PC-3 (cell line): ENCODE results near the gene GPR37L1. TPM values are rescaled to one million over a fixed set of nuclear protein-coding genes. Genes with fewer than 3 reads are reported as not detected.

Source experiments
- ATAC-seq: fragments of 200-7000 bp; cut with Tn5 transposase; 2 replicates; pipeline ENCODE4 v1.9.1; 2020; ENCODE audit warnings: mild to moderate bottlenecking, moderate library complexity
- BruUV-seq: library from RNA; stranded (reverse); fragments of 400-500 nt; replicated peaks from 2 replicates; lab custom pipeline; 2021; lab: Mats Ljungman, UMichigan
- CTCF ChIA-PET: fragments of 300-600 bp; sonication (Branson Sonifier 250); formaldehyde crosslinking; loops from one replicate; lab custom pipeline; 2022; ENCODE audit warnings: antibody characterized with exemption; lab: Charles Lee
- POLR2A ChIA-PET: fragments of 300-600 bp; sonication (Branson Sonifier 250); formaldehyde crosslinking; loops from one replicate; lab custom pipeline; 2022; ENCODE audit warnings: antibody characterized with exemption; ENCODE audit not compliant: unreplicated experiment; lab: Charles Lee
- DNase-seq: peaks from one replicate; pipeline ENCODE4 v3.0.0-alpha.2; 2015
- H2AFZ ChIP-seq: fragments of 300-600 bp; sonication (generic); 2 replicates; pipeline ENCODE4 v1.6.0; 2016; ENCODE audit warnings: antibody characterized with exemption, low read length
- H3F3A ChIP-seq: fragments of 300-600 bp; sonication (generic); one replicate; pipeline ENCODE4 v1.6.0; 2017; ENCODE audit warnings: antibody characterized with exemption, low read length, control low read depth, mild to moderate bottlenecking; ENCODE audit not compliant: unreplicated experiment
- H3K27ac ChIP-seq: fragments of 300-600 bp; sonication (generic); 2 replicates; pipeline ENCODE4 v1.5.1; 2016; ENCODE audit warnings: mild to moderate bottlenecking, low read length
- H3K27me3 ChIP-seq: fragments of 300-600 bp; sonication (generic); 2 replicates; pipeline ENCODE4 v1.6.1; 2016; ENCODE audit warnings: low read length, mixed read lengths
- H3K36me3 ChIP-seq: fragments of 300-600 bp; sonication (generic); 2 replicates; pipeline ENCODE4 v1.6.1; 2016; ENCODE audit warnings: low read depth, mixed run types, low read length, mixed read lengths
- H3K4me1 ChIP-seq: fragments of 300-600 bp; sonication (generic); 2 replicates; pipeline ENCODE4 v1.5.1; 2016; ENCODE audit warnings: low read length; ENCODE audit not compliant: insufficient read depth
- H3K4me2 ChIP-seq: fragments of 300-600 bp; sonication (generic); 2 replicates; pipeline ENCODE4 v1.6.0; 2016; ENCODE audit warnings: low read length
- H3K4me3 ChIP-seq: fragments of 300-600 bp; sonication (generic); 2 replicates; pipeline ENCODE4 v1.5.1; 2016; ENCODE audit warnings: mild to moderate bottlenecking, low read length, mixed read lengths
- H3K79me2 ChIP-seq: fragments of 300-600 bp; sonication (generic); 2 replicates; pipeline ENCODE4 v1.6.1; 2017; ENCODE audit warnings: low read length, mixed read lengths
- H3K9ac ChIP-seq: fragments of 300-600 bp; sonication (generic); 2 replicates; pipeline ENCODE4 v1.6.0; 2016; ENCODE audit warnings: mild to moderate bottlenecking, low read length
- H3K9me2 ChIP-seq: fragments of 300-600 bp; sonication (generic); replicated peaks from 2 replicates; pipeline ENCODE4 v1.6.1; 2016; ENCODE audit warnings: mixed run types, low read length, mixed read lengths
- H3K9me3 ChIP-seq: fragments of 300-600 bp; sonication (generic); 2 replicates; pipeline ENCODE4 v1.6.1; 2016; ENCODE audit warnings: low read length, mixed read lengths
- H4K20me1 ChIP-seq: fragments of 300-600 bp; sonication (generic); 2 replicates; pipeline ENCODE4 v1.6.1; 2016; ENCODE audit warnings: low read length, mixed read lengths
- EZH2 ChIP-seq: fragments of 300-600 bp; sonication (generic); IDR thresholded peaks from one replicate; pipeline ENCODE4 v1.6.1; 2017; ENCODE audit warnings: antibody characterized with exemption, mild to moderate bottlenecking, low read length; ENCODE audit not compliant: unreplicated experiment
- EZH2phosphoT487 ChIP-seq: fragments of 300-600 bp; sonication (generic); IDR thresholded peaks from 2 replicates; pipeline ENCODE4 v1.6.1; 2018; ENCODE audit warnings: mild to moderate bottlenecking, antibody characterized with exemption, low read length, borderline replicate concordance
- intact Hi-C: fragments of 100-400 bp; cut with micrococcal nuclease; formaldehyde crosslinking; loops from 2 replicates; pipeline ENCODE4 v1.9.0; 2023
- total RNA-seq: library from RNA; depleted of rRNA; stranded (reverse); fragments of >200 nt; gene quantifications from 2 replicates; pipeline ENCODE4 v1.2.3, GENCODE V29; 2014
- TF ChIP-seq, protein P1 (sequence below): fragments of 300-600 bp; sonication (generic); conservative IDR thresholded peaks from 2 replicates; pipeline ENCODE4 v1.5.1; 2017; ENCODE audit warnings: antibody characterized with exemption, low read depth, mild to moderate bottlenecking, low read length

Gene GPR37L1
- total RNA-seq, 1 experiment from 2014 or later = 0.04 TPM

DNA sequence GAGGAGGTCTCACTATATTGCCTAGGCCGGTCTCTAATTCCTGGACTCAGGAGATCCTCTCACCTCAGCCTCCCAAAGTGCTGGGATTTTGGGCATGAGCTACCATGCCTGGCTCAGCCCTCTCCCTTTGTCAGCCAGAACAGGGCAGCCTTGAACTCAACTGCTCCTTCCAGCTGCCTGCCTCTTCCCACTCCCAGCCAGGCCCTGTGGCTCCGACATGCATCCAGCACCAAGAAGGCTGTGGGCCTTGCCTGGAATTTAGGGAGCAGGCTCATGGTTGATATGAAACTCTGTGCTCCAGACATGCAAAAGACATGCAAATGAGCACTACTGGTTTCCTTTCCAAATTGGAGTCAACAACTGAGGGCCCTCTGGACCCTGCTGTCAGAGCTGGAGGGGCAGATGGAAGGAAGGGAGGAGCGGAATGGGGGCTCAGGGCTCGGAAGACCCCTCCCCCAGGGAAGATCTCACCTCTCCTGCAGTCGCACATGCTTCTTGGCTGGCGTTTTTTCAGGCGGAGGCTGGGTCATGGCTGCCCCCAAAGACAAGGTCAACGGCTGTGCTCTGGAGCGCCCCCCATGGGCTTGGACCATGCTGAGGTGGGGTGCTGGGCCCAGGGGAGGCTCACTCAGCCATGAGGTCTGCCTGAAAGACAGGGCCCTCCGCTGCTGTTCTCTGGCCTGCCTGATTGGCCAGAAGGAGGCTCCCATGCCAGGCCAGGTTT, 36.3 kb downstream of the GPR37L1 start:
- BruUV-seq = no TSS peak
- no peak overlapping the region for H2AFZ ChIP-seq
- H3K27me3 ChIP-seq = no peaks in the 10 kb centered on the region
- TF ChIP-seq EZH2 (no peak), EZH2phosphoT487 (no peak)
- DNase-seq (no peak), ATAC-seq (no peak)
- intact Hi-C loops = no loop called here
- H3F3A ChIP-seq = no peaks in the 10 kb centered on the region
- no peak overlapping the region for H3K4me3 ChIP-seq
- no peak overlapping the region for H3K27ac ChIP-seq
- no peaks in the 10 kb centered on the region for H3K4me1 ChIP-seq
- H4K20me1 ChIP-seq = no peaks in the 10 kb centered on the region
- no peaks in the 10 kb centered on the region for H3K36me3 ChIP-seq
- H3K9ac ChIP-seq = no peak overlapping the region
- H3K4me2 ChIP-seq = no peak overlapping the region
- H3K9me2 ChIP-seq = no peaks in the 10 kb centered on the region
- no peaks in the 10 kb centered on the region for H3K9me3 ChIP-seq
- ChIA-PET CTCF (no interaction called here), POLR2A (no interaction called here)
- no peaks in the 10 kb centered on the region for H3K79me2 ChIP-seq

DNA sequence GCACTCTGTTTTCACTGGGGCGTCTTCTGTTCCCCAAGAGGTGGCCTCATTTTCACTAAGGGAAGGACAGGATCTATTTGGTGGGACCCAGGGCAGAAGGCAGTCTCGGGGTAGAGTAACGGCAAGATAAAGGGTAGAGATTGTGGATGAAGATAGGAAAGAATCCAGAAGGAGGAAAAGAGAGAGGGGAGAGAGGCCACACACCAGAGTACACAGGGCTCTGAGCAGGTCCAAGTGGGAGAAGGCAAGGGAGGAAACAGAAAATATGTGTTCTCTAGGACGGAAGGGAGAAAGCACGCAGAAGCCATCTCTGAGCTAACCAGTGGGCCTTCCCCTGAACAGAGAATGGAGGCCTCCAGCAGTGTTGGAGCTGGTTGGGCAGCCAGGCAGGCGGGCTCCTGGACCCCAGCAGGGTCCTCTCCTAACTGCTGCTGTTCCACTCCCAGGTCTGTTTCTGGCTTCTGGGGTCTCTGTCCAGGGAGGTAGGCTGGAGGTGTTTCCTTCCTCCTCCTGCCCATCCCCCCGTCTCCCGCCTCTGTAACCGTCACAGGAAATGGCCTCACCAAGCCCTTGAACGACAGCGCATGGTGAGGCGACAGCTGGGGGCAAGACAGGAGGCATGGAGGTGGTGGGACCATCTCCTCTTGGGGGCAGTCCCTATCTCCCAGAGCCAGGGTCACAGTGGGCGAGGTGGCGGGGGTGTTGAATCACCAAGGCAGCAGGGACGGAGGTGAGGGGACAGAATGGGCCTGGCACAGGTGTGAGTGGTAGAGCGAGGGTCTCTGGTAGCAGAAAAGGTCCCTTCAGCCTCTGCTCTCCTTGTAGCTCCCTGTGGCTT, 37.0 kb downstream of the GPR37L1 start:
- ATAC-seq (no peak), DNase-seq (no peak)
- no peaks in the 10 kb centered on the region for H3K79me2 ChIP-seq
- H3K27ac ChIP-seq = no peak overlapping the region
- H3K27me3 ChIP-seq = no peaks in the 10 kb centered on the region
- CTCF ChIA-PET = no interaction called here
- no peak overlapping the region for H3K4me2 ChIP-seq
- no peak for TF ChIP-seq EZH2phosphoT487
- TF ChIP-seq EZH2 = no peak
- TF ChIP-seq, protein P1, sequence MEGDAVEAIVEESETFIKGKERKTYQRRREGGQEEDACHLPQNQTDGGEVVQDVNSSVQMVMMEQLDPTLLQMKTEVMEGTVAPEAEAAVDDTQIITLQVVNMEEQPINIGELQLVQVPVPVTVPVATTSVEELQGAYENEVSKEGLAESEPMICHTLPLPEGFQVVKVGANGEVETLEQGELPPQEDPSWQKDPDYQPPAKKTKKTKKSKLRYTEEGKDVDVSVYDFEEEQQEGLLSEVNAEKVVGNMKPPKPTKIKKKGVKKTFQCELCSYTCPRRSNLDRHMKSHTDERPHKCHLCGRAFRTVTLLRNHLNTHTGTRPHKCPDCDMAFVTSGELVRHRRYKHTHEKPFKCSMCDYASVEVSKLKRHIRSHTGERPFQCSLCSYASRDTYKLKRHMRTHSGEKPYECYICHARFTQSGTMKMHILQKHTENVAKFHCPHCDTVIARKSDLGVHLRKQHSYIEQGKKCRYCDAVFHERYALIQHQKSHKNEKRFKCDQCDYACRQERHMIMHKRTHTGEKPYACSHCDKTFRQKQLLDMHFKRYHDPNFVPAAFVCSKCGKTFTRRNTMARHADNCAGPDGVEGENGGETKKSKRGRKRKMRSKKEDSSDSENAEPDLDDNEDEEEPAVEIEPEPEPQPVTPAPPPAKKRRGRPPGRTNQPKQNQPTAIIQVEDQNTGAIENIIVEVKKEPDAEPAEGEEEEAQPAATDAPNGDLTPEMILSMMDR = no peak
- POLR2A ChIA-PET = no interaction called here
- H3K9me3 ChIP-seq = no peaks in the 10 kb centered on the region
- no peaks in the 10 kb centered on the region for H3K36me3 ChIP-seq
- no peaks in the 10 kb centered on the region for H3K9me2 ChIP-seq
- no peak overlapping the region for H2AFZ ChIP-seq
- no peaks in the 10 kb centered on the region for H3F3A ChIP-seq
- BruUV-seq = no TSS peak
- no peaks in the 10 kb centered on the region for H3K4me1 ChIP-seq
- H3K4me3 ChIP-seq = no peak overlapping the region
- H4K20me1 ChIP-seq = no peaks in the 10 kb centered on the region
- no peak overlapping the region for H3K9ac ChIP-seq
- intact Hi-C loops = no loop called here

DNA sequence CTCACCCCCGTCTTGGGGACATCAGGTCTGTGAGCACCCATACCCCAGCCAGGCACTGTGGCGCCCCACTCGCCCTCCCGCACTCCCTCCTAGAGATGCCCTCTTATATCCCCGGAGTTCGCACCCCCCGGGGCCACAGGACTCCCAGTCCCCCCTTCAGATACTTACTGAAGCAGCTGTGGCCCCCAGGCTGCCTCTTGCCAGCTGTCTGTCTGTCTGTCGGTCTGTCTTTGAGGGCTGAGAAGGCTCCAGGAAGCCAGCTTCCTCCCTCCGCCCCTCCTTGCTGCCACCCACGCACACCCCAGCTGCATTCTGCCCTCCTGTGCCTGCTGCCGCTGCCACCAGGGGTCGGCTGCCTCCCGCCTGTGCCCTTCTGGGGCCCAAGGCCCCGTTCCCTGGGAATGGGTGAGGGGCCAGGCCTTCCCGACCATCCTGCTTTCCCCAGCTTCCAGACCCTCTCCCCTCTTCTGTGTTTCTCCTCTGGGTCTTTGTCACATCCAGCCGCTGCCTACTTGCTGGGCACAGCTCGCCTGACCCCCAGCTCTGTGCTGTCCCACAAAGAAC, 37.7 kb downstream of the GPR37L1 start, which contains the start of gene PTPN7:
PTPN7 (minus strand) TSS at position 226 of the 564 bp plus-strand sequence. CDS start 1,200 bp downstream, outside the sequence.
- Histone ChIP-seq H3F3A (no peaks in the 10 kb centered on the region), H3K4me3 (no peak within 1 kb of the TSS), H3K79me2 (no peaks in the 10 kb centered on the region), H3K9me2 (no peaks in the 10 kb centered on the region), H3K27ac (no peak within 1 kb of the TSS), H3K4me1 (no peaks in the 10 kb centered on the region), H3K9ac (no peak within 1 kb of the TSS), H2AFZ (no peak within 1 kb of the TSS), H3K9me3 (no peaks in the 10 kb centered on the region), H3K36me3 (no peaks in the 10 kb centered on the region), H3K4me2 (no peak within 1 kb of the TSS), H4K20me1 (no peaks in the 10 kb centered on the region), H3K27me3 (no peaks in the 10 kb centered on the region)
- ChIA-PET CTCF (no interaction called here), POLR2A (no interaction called here)
- ATAC-seq (no peak), DNase-seq (no peak)
- BruUV-seq = no TSS peak
- TF ChIP-seq EZH2 (no peak), EZH2phosphoT487 (no peak)
- TF ChIP-seq, protein P1 = no peak
- intact Hi-C loops = no loop called here
